ENCODE data around the gene PCDH18.

DNA sequence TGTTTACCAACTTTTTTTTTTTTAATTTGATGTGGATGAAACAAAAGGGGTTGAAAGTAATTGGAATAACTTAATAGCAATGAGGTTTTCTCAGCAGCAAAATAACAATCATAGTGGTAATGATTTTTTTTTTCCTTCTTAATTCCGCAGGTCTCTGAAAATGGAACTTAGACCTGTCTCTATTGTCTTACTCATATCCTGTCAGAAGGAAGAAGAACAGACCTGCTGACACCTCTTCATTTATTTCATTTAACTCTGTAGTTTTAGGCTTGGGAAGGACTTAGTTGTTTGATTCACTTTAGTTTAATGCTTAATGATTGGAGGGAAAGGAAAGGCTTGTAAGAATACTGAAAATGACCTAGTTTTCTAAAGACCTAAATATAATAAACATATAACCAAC, 9.0 kb downstream of the PCDH18 start:
- TF ChIP-seq, protein P1, sequence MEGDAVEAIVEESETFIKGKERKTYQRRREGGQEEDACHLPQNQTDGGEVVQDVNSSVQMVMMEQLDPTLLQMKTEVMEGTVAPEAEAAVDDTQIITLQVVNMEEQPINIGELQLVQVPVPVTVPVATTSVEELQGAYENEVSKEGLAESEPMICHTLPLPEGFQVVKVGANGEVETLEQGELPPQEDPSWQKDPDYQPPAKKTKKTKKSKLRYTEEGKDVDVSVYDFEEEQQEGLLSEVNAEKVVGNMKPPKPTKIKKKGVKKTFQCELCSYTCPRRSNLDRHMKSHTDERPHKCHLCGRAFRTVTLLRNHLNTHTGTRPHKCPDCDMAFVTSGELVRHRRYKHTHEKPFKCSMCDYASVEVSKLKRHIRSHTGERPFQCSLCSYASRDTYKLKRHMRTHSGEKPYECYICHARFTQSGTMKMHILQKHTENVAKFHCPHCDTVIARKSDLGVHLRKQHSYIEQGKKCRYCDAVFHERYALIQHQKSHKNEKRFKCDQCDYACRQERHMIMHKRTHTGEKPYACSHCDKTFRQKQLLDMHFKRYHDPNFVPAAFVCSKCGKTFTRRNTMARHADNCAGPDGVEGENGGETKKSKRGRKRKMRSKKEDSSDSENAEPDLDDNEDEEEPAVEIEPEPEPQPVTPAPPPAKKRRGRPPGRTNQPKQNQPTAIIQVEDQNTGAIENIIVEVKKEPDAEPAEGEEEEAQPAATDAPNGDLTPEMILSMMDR (IDR thresholded peaks at IDR 0.05): no peak
- no peak for TF ChIP-seq POLR2A (IDR thresholded peaks at IDR 0.05)

Data from testis (tissue), 2 donors.